ENCODE results near the gene TRIM32. TPM values are rescaled to one million over a fixed set of nuclear protein-coding genes. Genes with fewer than 3 reads are reported as not detected.

Gene TRIM32
- polyA plus RNA-seq, 2 of the 4 experiments (the other 2 are of a cell fraction) = 17.6 to 23.8 TPM

DNA sequence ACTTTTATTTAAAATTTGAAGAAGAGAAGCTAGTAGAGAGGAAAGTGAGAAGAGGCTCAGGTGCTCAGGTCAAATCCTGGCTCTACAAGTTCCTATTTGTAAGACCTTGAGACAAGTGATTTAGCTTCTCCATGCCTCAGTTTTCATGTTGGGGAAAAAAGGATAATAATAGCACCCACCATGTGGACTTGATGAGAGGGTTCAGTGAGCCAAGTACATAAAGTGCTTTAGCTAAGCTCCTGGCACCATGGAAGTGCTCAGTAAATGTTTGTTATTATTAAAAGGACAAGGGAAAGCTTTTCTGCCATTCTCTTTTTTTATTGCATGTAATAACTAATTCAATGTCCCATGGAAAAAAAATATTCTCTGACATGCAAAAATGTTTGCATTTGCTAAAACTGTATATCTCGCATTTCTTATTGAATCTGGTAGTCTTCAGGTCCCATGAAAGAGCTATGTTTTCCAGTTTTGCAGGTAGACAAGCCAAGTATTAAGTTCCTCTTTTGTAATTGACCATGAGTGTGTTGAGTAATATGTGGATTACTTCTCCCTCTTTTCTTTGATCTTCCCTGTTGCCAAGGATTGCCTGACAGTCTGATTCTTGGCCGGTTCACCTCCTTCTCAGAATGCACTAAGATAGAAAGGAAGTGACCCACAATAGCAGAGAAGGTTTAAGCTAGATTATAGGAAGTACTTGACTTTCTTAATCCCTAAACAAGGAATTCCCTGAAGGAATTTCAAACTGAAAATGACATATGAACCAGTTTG is 45.6 kb upstream of the TRIM32 start:
- 65% methylated on average over 2 of the region's 2 CpGs for WGBS (ENCODE audit: missing lambda C conversion rate)
- ATAC-seq (no peak), DNase-seq (ENCODE audit: low read depth in 1 of 2, low spot score in 1 of 2) (no peak), FAIRE-seq (no peak)
- Histone ChIP-seq H3K4me2 (no peak overlapping the region), H3K4me3 (no peak overlapping the region), H3K27ac (peak overlapping the region in 1 of 2 experiments; percentile 20; a peak in 1 of 6 replicates), H3K4me1 (peaks cover 7% of the 10 kb centered on the region; the same call in 1 of the 3 replicates), H3K9me3 (no peaks in the 10 kb centered on the region)
- TF ChIP-seq EHMT2 (IDR thresholded peaks at IDR 0.05; ENCODE audit: low read depth) = no peak
- no peak for TF ChIP-seq NFE2L2 (conservative IDR thresholded peaks at IDR 0.05; ENCODE audit: low read length)
- TF ChIP-seq HOXB13 (CRISPR knock-in tag; IDR thresholded peaks at IDR 0.05; ENCODE audit: low read depth) = no peak
- TF ChIP-seq MAZ (IDR thresholded peaks at IDR 0.05; ENCODE audit: borderline replicate concordance, low read depth, low read length) = no peak
- no peak for TF ChIP-seq CHD4 (IDR thresholded peaks at IDR 0.05; ENCODE audit: borderline replicate concordance)
- no peak for TF ChIP-seq JUN (IDR thresholded peaks at IDR 0.05)
- no peak for TF ChIP-seq RCOR1 (IDR thresholded peaks at IDR 0.05; ENCODE audit: low read depth, low read length)
- TF ChIP-seq EP300 (IDR thresholded peaks at IDR 0.05) = no peak
- TF ChIP-seq RNF2 (IDR thresholded peaks at IDR 0.05; ENCODE audit: borderline replicate concordance, low read depth) = no peak
- TF ChIP-seq CBX2 (IDR thresholded peaks at IDR 0.05; ENCODE audit: borderline replicate concordance, low read depth) = no peak
- TF ChIP-seq USF2 (IDR thresholded peaks at IDR 0.05) = no peak
- no peak for TF ChIP-seq FOSB (CRISPR knock-in tag; IDR thresholded peaks at IDR 0.05)
- TF ChIP-seq SMC3 (IDR thresholded peaks at IDR 0.05) = no peak
- TF ChIP-seq RARB (CRISPR knock-in tag; IDR thresholded peaks at IDR 0.05) = no peak
- no peak for TF ChIP-seq HDAC2 (IDR thresholded peaks at IDR 0.05)
- CTCF ChIA-PET = interaction anchor here (0.7 to 1.2 kb wide), 5 partner anchors 16 to 1052 kb away, joined by 3 to 4 read pairs (median 3); no protein-coding TSS in a partner anchor
- POLR2A ChIA-PET = interaction anchor here (0.7 kb wide), 1 partner anchor 876 kb away, joined by 4 read pairs; no protein-coding TSS in a partner anchor

GRCh38 chr9:116643691-116644090 is 43.4 kb upstream of the TRIM32 start:
- no peak for DNase-seq (ENCODE audit: low read depth in 1 of 2, low spot score in 1 of 2)
- Histone ChIP-seq H3K4me3 (no peak overlapping the region), H3K27ac (0 out of 6 replicates have a peak overlapping the region, but pooled peaks of 1 of the 2 experiments have one; percentile 10), H3K4me1 (peaks cover 12% of the 10 kb centered on the region; the same call in 2 of the 3 replicates), H3K4me2 (no peak overlapping the region), H3K9me3 (no peaks in the 10 kb centered on the region)
- WGBS (ENCODE audit: missing lambda C conversion rate) = 100% methylated on average over 1 of the region's 1 CpG
- TF ChIP-seq FOXS1 (CRISPR knock-in tag; IDR thresholded peaks at IDR 0.05) (no peak), ATOH8 (CRISPR knock-in tag; IDR thresholded peaks at IDR 0.05; ENCODE audit: low read depth) (no peak), SREBF2 (IDR thresholded peaks at IDR 0.05) (no peak), HOXB13 (CRISPR knock-in tag; IDR thresholded peaks at IDR 0.05; ENCODE audit: low read depth) (no peak), EP300 (IDR thresholded peaks at IDR 0.05) (no peak), NFE2L2 (conservative IDR thresholded peaks at IDR 0.05; ENCODE audit: low read length) (no peak), PHF8 (IDR thresholded peaks at IDR 0.05; ENCODE audit: borderline replicate concordance, low read depth) (no peak), RNF2 (IDR thresholded peaks at IDR 0.05; ENCODE audit: borderline replicate concordance, low read depth) (no peak), CHD4 (IDR thresholded peaks at IDR 0.05; ENCODE audit: borderline replicate concordance) (no peak), FOSL2 (IDR thresholded peaks at IDR 0.05) (no peak), FOSL2 (CRISPR knock-in tag; IDR thresholded peaks at IDR 0.05) (no peak), POLR2A (IDR thresholded peaks at IDR 0.05; ENCODE audit: low read length) (no peak), CBX2 (IDR thresholded peaks at IDR 0.05; ENCODE audit: borderline replicate concordance, low read depth) (no peak), HDAC2 (IDR thresholded peaks at IDR 0.05) (no peak), HES2 (IDR thresholded peaks at IDR 0.05) (no peak), EHF (CRISPR knock-in tag; IDR thresholded peaks at IDR 0.05) (no peak), FOSB (CRISPR knock-in tag; IDR thresholded peaks at IDR 0.05) (no peak), CHD2 (IDR thresholded peaks at IDR 0.05; ENCODE audit: low read length, partially characterized antibody) (no peak)
- TF ChIP-seq, protein P1, sequence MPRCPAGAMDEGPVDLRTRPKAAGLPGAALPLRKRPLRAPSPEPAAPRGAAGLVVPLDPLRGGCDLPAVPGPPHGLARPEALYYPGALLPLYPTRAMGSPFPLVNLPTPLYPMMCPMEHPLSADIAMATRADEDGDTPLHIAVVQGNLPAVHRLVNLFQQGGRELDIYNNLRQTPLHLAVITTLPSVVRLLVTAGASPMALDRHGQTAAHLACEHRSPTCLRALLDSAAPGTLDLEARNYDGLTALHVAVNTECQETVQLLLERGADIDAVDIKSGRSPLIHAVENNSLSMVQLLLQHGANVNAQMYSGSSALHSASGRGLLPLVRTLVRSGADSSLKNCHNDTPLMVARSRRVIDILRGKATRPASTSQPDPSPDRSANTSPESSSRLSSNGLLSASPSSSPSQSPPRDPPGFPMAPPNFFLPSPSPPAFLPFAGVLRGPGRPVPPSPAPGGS (IDR thresholded peaks at IDR 0.05) = no peak
- CTCF ChIA-PET = interaction anchor here (1.5 to 10.4 kb wide), 2 partner anchors 18 to 1052 kb away, joined by 3 to 79 read pairs; no protein-coding TSS in a partner anchor
- POLR2A ChIA-PET = no interaction called here
- no peak for FAIRE-seq
- no peak for ATAC-seq
